Mesangial cell (primary cell): ENCODE data around the gene LRRC18. TPM values are rescaled to one million over a fixed set of nuclear protein-coding genes. Genes with fewer than 3 reads are reported as not detected.

ENCODE experiments used
- total RNA-seq: library from RNA; depleted of rRNA; stranded (reverse); fragments of >200 nt; gene quantifications from 2 replicates; pipeline ENCODE4 v1.2.3, GENCODE V29; 2015

LRRC18 gene
- total RNA-seq: not detected in 2 replicates

GRCh38 chr10:48939790-48940325 lies at the start of gene LRRC18:
Gene LRRC18 (minus strand): TSS chr10:48939840. CDS start chr10:48914155, 25,685 bp downstream.

Other genes with a start within 250 kb of the LRRC18 start
- gene VSTM4, start 175.7 kb upstream of the LRRC18 start, total RNA-seq: 1.1 and 1.6 TPM in 2 replicates
- gene FAM170B, start 194.2 kb upstream of the LRRC18 start, total RNA-seq: not detected in 2 replicates
- not detected in 2 replicates for gene TMEM273, start 248.6 kb upstream of the LRRC18 start, total RNA-seq